ENCODE results near the gene SLC37A2.
"Not testable (repeated sequence)": the region's sequence is repeated elsewhere in the genome, so short reads cannot be mapped to it uniquely, and the experiment has no call there.

Gene SLC37A2

GRCh38 chr11:125085301-125086081, 22.4 kb downstream of the SLC37A2 start:
- FAIRE-seq = no peak

- FAIRE-seq = no peak
Observed at GRCh38 chr11:125086633-125087296, 23.7 kb downstream of the SLC37A2 start.

GRCh38 chr11:125088123-125088522, 25.0 kb downstream of the SLC37A2 start:
- no peak for FAIRE-seq

GRCh38 chr11:125088576-125089455, 25.7 kb downstream of the SLC37A2 start:
- no peak for FAIRE-seq

- not testable (repeated sequence) for FAIRE-seq
Observed at GRCh38 chr11:125089481-125089880, 26.4 kb downstream of the SLC37A2 start.

- FAIRE-seq = not testable (repeated sequence)
Observed at GRCh38 chr11:125090151-125090550, 27.0 kb downstream of the SLC37A2 start.

GRCh38 chr11:125090816-125091215, 27.7 kb downstream of the SLC37A2 start:
- FAIRE-seq = no peak

- FAIRE-seq = no peak
Observed at GRCh38 chr11:125091247-125091876, 28.3 kb downstream of the SLC37A2 start.

GRCh38 chr11:125091877-125092664, 29.0 kb downstream of the SLC37A2 start:
- no peak for FAIRE-seq

- no peak for FAIRE-seq
Observed at GRCh38 chr11:125092669-125093068, 29.6 kb downstream of the SLC37A2 start.

- no peak for FAIRE-seq
Observed at GRCh38 chr11:125093502-125093901, 30.4 kb downstream of the SLC37A2 start.

- FAIRE-seq = no peak
Observed at GRCh38 chr11:125094731-125095130, 31.6 kb downstream of the SLC37A2 start.

- FAIRE-seq = no peak
Observed at GRCh38 chr11:125100136-125100535, 37.0 kb downstream of the SLC37A2 start.

GRCh38 chr11:125101596-125101995, 38.5 kb downstream of the SLC37A2 start:
- FAIRE-seq = no peak

- no peak for FAIRE-seq
Observed at GRCh38 chr11:125102025-125102424, 38.9 kb downstream of the SLC37A2 start.

GRCh38 chr11:125102510-125102909, 39.4 kb downstream of the SLC37A2 start:
- FAIRE-seq = no peak

- FAIRE-seq = peak; percentile 85
Observed at GRCh38 chr11:125105926-125106325, 42.8 kb downstream of the SLC37A2 start.

GRCh38 chr11:125108469-125108868, 45.4 kb downstream of the SLC37A2 start:
- no peak for FAIRE-seq

GRCh38 chr11:125110506-125110905, 47.4 kb downstream of the SLC37A2 start:
- no peak for FAIRE-seq

- no peak for FAIRE-seq
Observed at GRCh38 chr11:125111001-125111342, 47.9 kb downstream of the SLC37A2 start.

GRCh38 chr11:125111343-125112207, 48.5 kb downstream of the SLC37A2 start, which contains the start of gene TMEM218:
Gene TMEM218 (minus strand): TSS chr11:125111626. CDS start chr11:125102241, 9,385 bp downstream.
- FAIRE-seq = peak; percentile 97

Data from islet of Langerhans (tissue), 1 donor.